H1 (cell line): ENCODE measurements around the gene TOM1L2. TPM values are rescaled to one million over a fixed set of nuclear protein-coding genes. Genes with fewer than 3 reads are reported as not detected.

Source experiments
- CTCF ChIA-PET: fragments of 300-600 bp; sonication (Branson Sonifier 250); formaldehyde crosslinking; loops from one replicate; lab custom pipeline; 2021; ENCODE audit not compliant: partially characterized antibody; lab: Charles Lee
- POLR2A ChIA-PET: fragments of 300-600 bp; sonication (Branson Sonifier 250); formaldehyde crosslinking; loops from one replicate; lab custom pipeline; 2021; ENCODE audit warnings: inconsistent platforms; ENCODE audit not compliant: partially characterized antibody; lab: Charles Lee
- DNase-seq, 2 experiments: peaks; one replicate each; pipeline versions ENCODE4 v3.0.0 to v3.0.0-alpha.2; 2010 to 2022; ENCODE audit warnings: low spot score in 2 of 2, low read depth in 1 of 2, mixed read lengths in 1 of 2
- FAIRE-seq: peaks from 2 replicates; lab custom pipeline; 2011; peaks lifted over from hg19 to GRCh38; lab: Jason Lieb, UNC
- H2AFZ ChIP-seq: 2 replicates; pipeline ENCODE4 v1.8.1; 2012; ENCODE audit warnings: low read length, inconsistent platforms
- H2AK5ac ChIP-seq: 2 replicates; pipeline ENCODE4 v1.6.1; 2013; ENCODE audit warnings: low read depth, low read length
- H2BK120ac ChIP-seq: replicated peaks from 2 replicates; pipeline ENCODE3; 2013; ENCODE audit warnings: low read depth, low read length, inconsistent platforms
- H2BK12ac ChIP-seq: 2 replicates; pipeline ENCODE4 v1.6.1; 2013; ENCODE audit warnings: low read depth, low read length
- H2BK15ac ChIP-seq: 2 replicates; pipeline ENCODE4 v1.6.1; 2013; ENCODE audit warnings: low read length
- H2BK20ac ChIP-seq: 2 replicates; pipeline ENCODE4 v1.6.1; 2013; ENCODE audit warnings: low read length
- H2BK5ac ChIP-seq: 2 replicates; pipeline ENCODE4 v1.6.1; 2013; ENCODE audit warnings: low read depth, low read length
- H3K14ac ChIP-seq: 2 replicates; pipeline ENCODE4 v1.6.1; 2013; ENCODE audit warnings: inconsistent platforms; ENCODE audit not compliant: insufficient read length
- H3K18ac ChIP-seq: 2 replicates; pipeline ENCODE4 v1.6.1; 2013; ENCODE audit warnings: low read length; ENCODE audit errors: extremely low read depth
- H3K23ac ChIP-seq: 2 replicates; pipeline ENCODE4 v1.6.1; 2013; ENCODE audit warnings: inconsistent platforms; ENCODE audit not compliant: insufficient read length
- H3K23me2 ChIP-seq: 2 replicates; pipeline ENCODE4 v1.6.1; 2013; ENCODE audit warnings: low read depth, low read length
- H3K27ac ChIP-seq: 2 replicates; pipeline ENCODE4 v1.6.1; 2011; ENCODE audit warnings: low read depth, low read length, inconsistent platforms
- H3K27me3 ChIP-seq, 4 experiments: replicated peaks in 1 of 4; 1 replicate in 1 of 4; 2 replicates in 3 of 4; pipeline versions ENCODE4 v1.6.1 to v1.8.1; 2011 to 2013; ENCODE audit warnings: low read length in 3 of 4, mild to moderate bottlenecking in 3 of 4, inconsistent platforms in 2 of 4, mixed read lengths in 2 of 4, moderate library complexity in 1 of 4; ENCODE audit not compliant: control insufficient read depth in 3 of 4, insufficient read depth in 3 of 4; ENCODE audit errors: extremely low read depth in 1 of 4
- H3K36me3 ChIP-seq, 4 experiments: 2 replicates each; pipeline versions ENCODE4 v1.6.1 to v1.8.1; 2011 to 2013; ENCODE audit warnings: mild to moderate bottlenecking in 4 of 4, low read length in 3 of 4, moderate library complexity in 2 of 4, control low read depth in 1 of 4, inconsistent platforms in 1 of 4; ENCODE audit not compliant: insufficient read depth in 4 of 4, control insufficient read depth in 2 of 4
- H3K4ac ChIP-seq: replicated peaks from 2 replicates; pipeline ENCODE3; 2013; ENCODE audit warnings: low read length, low read depth, mixed read lengths, inconsistent platforms; ENCODE audit not compliant: insufficient read length
- H3K4me1 ChIP-seq, 4 experiments: replicated peaks in 1 of 4; 1 replicate in 1 of 4; 2 replicates in 3 of 4; pipeline versions ENCODE4 v1.6.1 to v1.8.1; 2011 to 2013; ENCODE audit warnings: low read length in 3 of 4, inconsistent platforms in 2 of 4, mixed read lengths in 1 of 4; ENCODE audit not compliant: insufficient read depth in 4 of 4, control insufficient read depth in 3 of 4
- H3K4me2 ChIP-seq, 2 experiments: 2 replicates each; pipeline versions ENCODE4 v1.6.1 to v1.8.1; 2011 to 2013; ENCODE audit warnings: low read depth in 2 of 2, low read length in 2 of 2, control low read depth in 1 of 2, inconsistent platforms in 1 of 2, mild to moderate bottlenecking in 1 of 2; ENCODE audit not compliant: insufficient read depth in 1 of 2
- H3K4me3 ChIP-seq, 4 experiments: fragments of 200-600, 300-600 bp in 1 of 4; sonication (generic), shearing (Covaris generic), sonication (Bioruptor Twin) in 1 of 4; 2 replicates each; pipeline versions ENCODE4 v1.5.1 to v1.8.1; 2011 to 2016; ENCODE audit warnings: low read length in 4 of 4, low read depth in 3 of 4, control low read depth in 2 of 4, inconsistent platforms in 2 of 4, mild to moderate bottlenecking in 2 of 4, mixed read lengths in 1 of 4, moderate library complexity in 1 of 4; ENCODE audit not compliant: insufficient read depth in 2 of 4; ENCODE audit errors: extremely low read depth in 1 of 4
- H3K56ac ChIP-seq: replicated peaks from 2 replicates; pipeline ENCODE3; 2013; ENCODE audit warnings: low read depth, mild to moderate bottlenecking, mixed read lengths, low read length, inconsistent platforms; ENCODE audit not compliant: insufficient read length
- H3K79me1 ChIP-seq: 2 replicates; pipeline ENCODE4 v1.6.1; 2013; ENCODE audit warnings: low read depth, low read length, control low read depth
- H3K79me2 ChIP-seq, 2 experiments: 2 replicates each; pipeline versions ENCODE4 v1.6.1 to v1.8.1; 2012 to 2013; ENCODE audit warnings: low read length in 2 of 2, mild to moderate bottlenecking in 2 of 2, inconsistent platforms in 1 of 2; ENCODE audit not compliant: insufficient read depth in 2 of 2, control insufficient read depth in 1 of 2
- H3K9ac ChIP-seq, 4 experiments: replicated peaks in 1 of 4; 1 replicate in 1 of 4; 2 replicates in 3 of 4; pipeline versions ENCODE4 v1.6.1 to v1.8.1; 2011 to 2013; ENCODE audit warnings: low read depth in 3 of 4, low read length in 3 of 4, control low read depth in 2 of 4, mild to moderate bottlenecking in 2 of 4, moderate library complexity in 2 of 4, inconsistent platforms in 1 of 4; ENCODE audit errors: extremely low read depth in 1 of 4
- H3K9me3 ChIP-seq, 2 experiments: 2 replicates each; pipeline versions ENCODE4 v1.6.1 to v1.8.1; 2012 to 2013; ENCODE audit warnings: mild to moderate bottlenecking in 2 of 2, moderate library complexity in 2 of 2, control low read depth in 1 of 2, inconsistent platforms in 1 of 2, low read depth in 1 of 2, low read length in 1 of 2, mixed read lengths in 1 of 2; ENCODE audit not compliant: insufficient read depth in 2 of 2
- H4K20me1 ChIP-seq, 2 experiments: replicated peaks in 1 of 2; 2 replicates each; pipeline versions ENCODE3 to v1.8.1; 2011 to 2013; ENCODE audit warnings: inconsistent platforms in 2 of 2, low read length in 2 of 2, mild to moderate bottlenecking in 1 of 2; ENCODE audit not compliant: insufficient read depth in 2 of 2, control insufficient read depth in 1 of 2
- H4K5ac ChIP-seq: 2 replicates; pipeline ENCODE4 v1.6.1; 2013; ENCODE audit warnings: low read length, low read depth, mixed read lengths, inconsistent platforms; ENCODE audit not compliant: insufficient read length
- H4K8ac ChIP-seq: 2 replicates; pipeline ENCODE4 v1.8.0; 2013; ENCODE audit warnings: mild to moderate bottlenecking, moderate library complexity, low read length, inconsistent platforms; ENCODE audit not compliant: insufficient read depth; ENCODE audit errors: extremely low read depth
- H4K91ac ChIP-seq: replicated peaks from 2 replicates; pipeline ENCODE3; 2013; ENCODE audit warnings: low read length, mixed read lengths, inconsistent platforms; ENCODE audit not compliant: insufficient read length
- CBX5 ChIP-seq: fragments of 300-800, 300-1000 bp; sonication (generic); IDR thresholded peaks from 2 replicates; pipeline ENCODE4 v1.7.1; 2016; ENCODE audit warnings: antibody characterized with exemption, low read length, low read depth
- EP300 ChIP-seq, 2 experiments: IDR thresholded peaks; 1 replicate in 1 of 2; 2 replicates in 1 of 2; pipeline ENCODE4 v1.6.1; 2011 to 2012; ENCODE audit warnings: low read depth in 2 of 2, low read length in 2 of 2, mild to moderate bottlenecking in 2 of 2, borderline replicate concordance in 1 of 2, inconsistent platforms in 1 of 2, moderate library complexity in 1 of 2
- POLR2AphosphoS5 ChIP-seq: IDR thresholded peaks from 2 replicates; pipeline ENCODE4 v1.6.1; 2011; ENCODE audit warnings: low read depth, low read length
- RAD21 ChIP-seq, 2 experiments: IDR thresholded peaks in 1 of 2; conservative IDR thresholded peaks in 1 of 2; 2 replicates each; pipeline ENCODE4 v1.6.1; 2011; ENCODE audit warnings: low read depth in 2 of 2, low read length in 2 of 2, improper control_type of control experiment in 1 of 2, inconsistent platforms in 1 of 2, mild to moderate bottlenecking in 1 of 2, moderate library complexity in 1 of 2
- RXRA ChIP-seq: IDR thresholded peaks from 2 replicates; pipeline ENCODE4 v1.6.1; 2011; ENCODE audit warnings: low read depth, mild to moderate bottlenecking, low read length, moderate library complexity; ENCODE audit not compliant: insufficient read depth
- SUZ12 ChIP-seq: fragments of 200-600 bp; sonication (generic); IDR thresholded peaks from 2 replicates; pipeline ENCODE4 v1.6.1; 2012; ENCODE audit warnings: mild to moderate bottlenecking, inconsistent platforms, low read length, moderate library complexity, mixed read lengths
- WGBS, 2 experiments: shearing (Covaris generic) in 1 of 2; methylation state at CpG; one replicate each; pipeline versions ENCODE4 v1.1.6 to v1.1.7; 2013 to 2015; ENCODE audit warnings: low lambda C conversion rate in 2 of 2, mixed read lengths in 2 of 2, inconsistent platforms in 1 of 2, low coverage in 1 of 2, missing lambda C conversion rate in 1 of 2; ENCODE audit not compliant: insufficient replicate concordance in 2 of 2, insufficient coverage in 1 of 2, insufficient read length in 1 of 2; ENCODE audit errors: extremely low coverage in 1 of 2, missing lambda C conversion rate in 1 of 2; 5-methylcytosine and 5-hydroxymethylcytosine counted together
- polyA plus RNA-seq, 7 experiments: library from polyadenylated mRNA; depleted of rRNA in 3 of 7; stranded (reverse) in 5 of 7; unstranded in 2 of 7; fragments of >200 nt in 5 of 7; fragments of 200-250 nt in 2 of 7; gene quantifications; 1 replicate in 5 of 7; 2 replicates in 1 of 7; 4 replicates in 1 of 7; pipeline versions ENCODE4 v1.2.1 to v1.2.3, GENCODE V29; 2011 to 2013; ENCODE audit warnings: missing spikeins in 2 of 7, mixed read lengths in 2 of 7
- total RNA-seq: library from RNA; stranded (reverse); fragmentation: NEBNext Ultra II Directional; extraction: Animal tissue kit (Norgen Biotek cat#: 25700); gene quantifications from 2 replicates; pipeline ENCODE4 v1.2.1, GENCODE V29; 2021

The TOM1L2 gene
- total and polyA plus RNA-seq, 2 of the 8 experiments (the other 6 are each of a cell fraction or from before 2014, with no cell fraction given) = 2.0 to 3.4 TPM

- Histone ChIP-seq H3K4me3 (no peak overlapping the region), H4K8ac (no peak overlapping the region), H2AFZ (no peak overlapping the region), H2BK120ac (no peak overlapping the region), H3K79me1 (0 out of 2 replicates have a peak, but pooled peaks cover 2% of the 10 kb centered on the region), H3K9me3 (no peaks in the 10 kb centered on the region), H2BK20ac (no peak overlapping the region), H3K18ac (no peak overlapping the region), H3K4me1 (no peaks in the 10 kb centered on the region), H4K5ac (no peak overlapping the region), H3K14ac (no peak overlapping the region), H3K27me3 (no peaks in the 10 kb centered on the region), H2BK12ac (no peak overlapping the region), H3K4me2 (no peak overlapping the region), H2BK5ac (no peak overlapping the region), H3K23ac (no peak overlapping the region), H3K79me2 (no peaks in the 10 kb centered on the region), H3K23me2 (no peaks in the 10 kb centered on the region), H3K4ac (no peak overlapping the region), H3K56ac (no peak overlapping the region), H2AK5ac (no peak overlapping the region), H3K27ac (no peak overlapping the region), H2BK15ac (no peak overlapping the region), H3K9ac (no peak overlapping the region), H4K91ac (no peak overlapping the region), H4K20me1 (peaks cover 0 to 2% of the 10 kb centered on the region in 2 experiments), H3K36me3 (no peaks in the 10 kb centered on the region; a peak in 1 of 8 replicates)
- CTCF ChIA-PET = interaction anchor here (1.2 kb wide), 1 partner anchor 11 kb away, joined by 3 read pairs; no protein-coding TSS in a partner anchor
- FAIRE-seq (no peak), DNase-seq (no peak)
- TF ChIP-seq SUZ12 (no peak), RAD21 (IDR thresholded peaks at IDR 0.05 in 1 of 2, conservative IDR thresholded peaks at IDR 0.05 in 1 of 2; ENCODE audit: low read depth in 2 of 2, low read length in 2 of 2) (no peak), RXRA (no peak), POLR2AphosphoS5 (no peak), CBX5 (no peak), EP300 (IDR thresholded peaks at IDR 0.05; ENCODE audit: borderline replicate concordance in 1 of 2, low read depth in 2 of 2, low read length in 2 of 2) (no peak)
- whole genome bisulfite sequencing, 2 experiments = 99% methylated on average over 5 of the region's 5 CpGs; no CpG with 5 or more reads in 1 of the 2 experiments
- POLR2A ChIA-PET = interaction anchor here (3.6 kb wide), 1 partner anchor 8 kb away, joined by 16 read pairs; no protein-coding TSS in a partner anchor
Observed at GRCh38 chr17:18015593-18015992, 43.4 kb upstream of the TOM1L2 start.
